ENCODE measurements around the gene TMEM98. TPM values are rescaled to one million over a fixed set of nuclear protein-coding genes. Genes with fewer than 3 reads are reported as not detected.
"Not testable (repeated sequence)": the region's sequence is repeated elsewhere in the genome, so short reads cannot be mapped to it uniquely, and the experiment has no call there.

The TMEM98 gene
- total and polyA plus RNA-seq, 2 of the 4 experiments (the other 2 are of a cell fraction) = 173 to 195 TPM

DNA sequence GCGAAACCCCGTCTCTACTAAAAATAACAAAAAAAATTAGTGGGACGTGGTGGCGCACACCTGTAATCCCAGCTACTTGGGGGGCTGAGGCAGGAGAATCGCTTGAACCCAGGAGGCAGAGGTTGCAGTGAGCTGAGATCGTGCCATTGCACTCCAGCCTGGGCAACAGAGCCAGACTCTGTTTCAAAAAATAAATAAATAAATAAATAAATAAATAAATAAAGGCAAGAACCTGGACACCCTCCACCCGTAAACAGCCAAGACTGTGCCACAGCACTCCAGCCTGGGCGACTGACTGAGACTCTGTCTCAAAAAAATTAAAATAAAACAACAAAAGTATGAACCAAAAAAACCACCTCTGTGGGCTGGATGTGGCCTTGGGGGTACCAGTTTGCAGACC, 1.2 kb upstream of the TMEM98 start:
- dilution Hi-C loops (cut with HindIII; ENCODE audit: low sequenced_read_pairs, unreplicated experiment); in situ Hi-C loops (cut with MboI; ENCODE audit: low sequenced_read_pairs); H3K4me2 ChIP-seq (ENCODE audit: low read depth, low read length); H3K56ac ChIP-seq (ENCODE audit: extremely low read depth, insufficient read depth, low read length); H3K27me3 ChIP-seq (ENCODE audit: control insufficient read depth, insufficient read depth, low read length); H4K91ac ChIP-seq (ENCODE audit: insufficient read depth, low read depth, low read length); H2BK15ac ChIP-seq (ENCODE audit: low read depth, low read length); ATAC-seq (ENCODE audit: low read depth); H2BK5ac ChIP-seq (ENCODE audit: low read depth, low read length, poor library complexity, severe bottlenecking); CTCF ChIA-PET; DNase-seq; H2BK120ac ChIP-seq (ENCODE audit: low read depth, low read length); H4K20me1 ChIP-seq (ENCODE audit: insufficient read depth, low read length); POLR2A ChIA-PET (ENCODE audit: unreplicated experiment); H3K9ac ChIP-seq (ENCODE audit: low read depth, low read length); H3K36me3 ChIP-seq (ENCODE audit: control insufficient read depth, insufficient read depth, low read length); BruUV-seq (replicated peaks); H3K9me3 ChIP-seq (ENCODE audit: control insufficient read depth, insufficient read depth, low read length); H2AK5ac ChIP-seq (ENCODE audit: low read depth, low read length); H3K4me3 ChIP-seq (ENCODE audit: insufficient read depth, low read depth, low read length); H3K18ac ChIP-seq (ENCODE audit: low read depth, low read length); H3K27ac ChIP-seq (ENCODE audit: insufficient read depth, low read length): not testable (repeated sequence)
- Histone ChIP-seq H3K4me1 (ENCODE audit: control insufficient read depth, insufficient read depth, low read length) (peaks cover 16% of the 10 kb centered on the region), H4K5ac (ENCODE audit: low read depth, low read length) (peak overlapping the region; percentile 84; the same call in 1 of the 2 replicates), H2BK20ac (ENCODE audit: low read depth, low read length) (peak overlapping the region; percentile 41; the same call in 1 of the 2 replicates), H2AFZ (replicated peaks; ENCODE audit: low read length, poor library complexity) (peak overlapping the region; percentile 96), H2AK9ac (replicated peaks; ENCODE audit: low read depth, low read length, poor library complexity) (peak overlapping the region; percentile 88), H3K79me1 (ENCODE audit: low read depth in 1 of 2, low read length in 2 of 2) (peaks cover 11 to 38% of the 10 kb centered on the region in 2 experiments), H3K14ac (replicated peaks; ENCODE audit: low read depth, low read length) (0 out of 2 replicates have a peak overlapping the region, but pooled peaks have one; percentile 20), H3K9me1 (ENCODE audit: insufficient read depth, low read length) (peaks cover 15% of the 10 kb centered on the region), H3K23ac (ENCODE audit: low read depth, low read length) (peak overlapping the region; percentile 26; the same call in 1 of the 2 replicates), H3K4ac (ENCODE audit: low read depth, low read length) (peak overlapping the region; percentile 47; the same call in 1 of the 2 replicates), H4K8ac (ENCODE audit: low read depth in 2 of 2, low read length in 2 of 2) (peak overlapping the region; percentile 54 to 77; a peak in 3 of 4 replicates)
- WGBS, 2 experiments (ENCODE audit: extremely low coverage in 2 of 2, insufficient read length in 1 of 2) = no CpG with 5 or more reads among the region's 8 CpGs
- intact Hi-C loops (cut with micrococcal nuclease) = loop anchor here (5.0 kb wide), 2 partner anchors 49 to 71 kb away; partner anchors contain the start of gene MYO1D

Measured in IMR-90 (cell line).